HG02885 (cell line): ENCODE data around the gene LRRC36.

Source experiments
- ATAC-seq: cut with Tn5 transposase; IDR thresholded peaks from one replicate; pipeline ENCODE4 v1.9.1; 2021; ENCODE audit warnings: mild to moderate bottlenecking; ENCODE audit not compliant: unreplicated experiment, poor library complexity

LRRC36 gene

GRCh38 chr16:67294171-67294757 lies 32.4 kb upstream of the LRRC36 start:
- no peak for ATAC-seq

- ATAC-seq: no peak
Measured at GRCh38 chr16:67294938-67295361, 31.7 kb upstream of the LRRC36 start.

- no peak for ATAC-seq
Measured at GRCh38 chr16:67296420-67296819, 30.2 kb upstream of the LRRC36 start.

GRCh38 chr16:67298277-67298676 lies 28.3 kb upstream of the LRRC36 start:
- ATAC-seq: no peak

- ATAC-seq: no peak
Measured at GRCh38 chr16:67299269-67299668, 27.3 kb upstream of the LRRC36 start.

GRCh38 chr16:67301080-67301782 lies 25.4 kb upstream of the LRRC36 start:
- ATAC-seq: no peak

- no peak for ATAC-seq
Measured at GRCh38 chr16:67302076-67302475, 24.5 kb upstream of the LRRC36 start.

GRCh38 chr16:67302970-67303369 lies 23.6 kb upstream of the LRRC36 start:
- no peak for ATAC-seq

- no peak for ATAC-seq
Measured at GRCh38 chr16:67304020-67304419, 22.6 kb upstream of the LRRC36 start.

GRCh38 chr16:67305216-67306071 lies 21.2 kb upstream of the LRRC36 start:
- no peak for ATAC-seq

- ATAC-seq: no peak
Measured at GRCh38 chr16:67310561-67310960, 16.1 kb upstream of the LRRC36 start.

- ATAC-seq: peak; percentile 72
Measured at GRCh38 chr16:67311607-67312488, 14.8 kb upstream of the LRRC36 start.

- no peak for ATAC-seq
Measured at GRCh38 chr16:67312719-67313118, 13.9 kb upstream of the LRRC36 start.

GRCh38 chr16:67317853-67318252 lies 8.8 kb upstream of the LRRC36 start:
- ATAC-seq: no peak

- ATAC-seq: no peak
Measured at GRCh38 chr16:67326115-67326471, 522 bp upstream of the LRRC36 start.

GRCh38 chr16:67327743-67328142 lies 1.1 kb downstream of the LRRC36 start:
- no peak for ATAC-seq

GRCh38 chr16:67329901-67330300 lies 3.3 kb downstream of the LRRC36 start:
- no peak for ATAC-seq

GRCh38 chr16:67333315-67333714 lies 6.7 kb downstream of the LRRC36 start:
- ATAC-seq: no peak

- no peak for ATAC-seq
Measured at GRCh38 chr16:67336116-67336515, 9.5 kb downstream of the LRRC36 start.

- ATAC-seq: no peak
Measured at GRCh38 chr16:67336648-67337047, 10.0 kb downstream of the LRRC36 start.
